Progenitor cell of endocrine pancreas (in vitro differentiated cells): Measurements from ENCODE around the gene RAI14. TPM values are rescaled to one million over a fixed set of nuclear protein-coding genes. Genes with fewer than 3 reads are reported as not detected.
"Not testable (repeated sequence)": the region's sequence is repeated elsewhere in the genome, so short reads cannot be mapped to it uniquely, and the experiment has no call there.

Source experiments
- DNase-seq: peaks from one replicate; pipeline ENCODE4 v3.0.0; 2021; ENCODE audit warnings: low spot score; ENCODE audit not compliant: unreplicated experiment
- H3K27ac Mint-ChIP-seq: 2 replicates; pipeline ENCODE4 v1.8.0; 2021; ENCODE audit warnings: mild to moderate bottlenecking, moderate library complexity, mixed read lengths
- H3K27me3 Mint-ChIP-seq: 2 replicates; pipeline ENCODE4 v1.8.0; 2021; ENCODE audit warnings: mixed read lengths
- H3K36me3 Mint-ChIP-seq: 2 replicates; pipeline ENCODE4 v1.8.0; 2022; ENCODE audit warnings: mixed read lengths; ENCODE audit not compliant: insufficient read depth
- H3K4me1 Mint-ChIP-seq: 2 replicates; pipeline ENCODE4 v1.8.0; 2021; ENCODE audit warnings: low read depth, mixed read lengths
- H3K4me3 Mint-ChIP-seq: 2 replicates; pipeline ENCODE4 v1.8.0; 2021; ENCODE audit warnings: low read depth, mild to moderate bottlenecking, moderate library complexity, mixed read lengths
- H3K9me3 Mint-ChIP-seq: 2 replicates; pipeline ENCODE4 v1.8.0; 2021; ENCODE audit warnings: low read depth, mixed read lengths
- total RNA-seq: library from RNA; stranded (reverse); gene quantifications from 2 replicates; pipeline ENCODE4 v1.2.1, GENCODE V29; 2021
- TF ChIP-seq, protein P1 (sequence below): fragments of 200-600 bp; sonication (generic); IDR thresholded peaks from one replicate; pipeline ENCODE4 v1.5.0; 2021; ENCODE audit warnings: antibody characterized with exemption, mild to moderate bottlenecking; ENCODE audit not compliant: unreplicated experiment

RAI14 gene
- total RNA-seq, 1 donor from 2014 or later: 121 TPM

DNA sequence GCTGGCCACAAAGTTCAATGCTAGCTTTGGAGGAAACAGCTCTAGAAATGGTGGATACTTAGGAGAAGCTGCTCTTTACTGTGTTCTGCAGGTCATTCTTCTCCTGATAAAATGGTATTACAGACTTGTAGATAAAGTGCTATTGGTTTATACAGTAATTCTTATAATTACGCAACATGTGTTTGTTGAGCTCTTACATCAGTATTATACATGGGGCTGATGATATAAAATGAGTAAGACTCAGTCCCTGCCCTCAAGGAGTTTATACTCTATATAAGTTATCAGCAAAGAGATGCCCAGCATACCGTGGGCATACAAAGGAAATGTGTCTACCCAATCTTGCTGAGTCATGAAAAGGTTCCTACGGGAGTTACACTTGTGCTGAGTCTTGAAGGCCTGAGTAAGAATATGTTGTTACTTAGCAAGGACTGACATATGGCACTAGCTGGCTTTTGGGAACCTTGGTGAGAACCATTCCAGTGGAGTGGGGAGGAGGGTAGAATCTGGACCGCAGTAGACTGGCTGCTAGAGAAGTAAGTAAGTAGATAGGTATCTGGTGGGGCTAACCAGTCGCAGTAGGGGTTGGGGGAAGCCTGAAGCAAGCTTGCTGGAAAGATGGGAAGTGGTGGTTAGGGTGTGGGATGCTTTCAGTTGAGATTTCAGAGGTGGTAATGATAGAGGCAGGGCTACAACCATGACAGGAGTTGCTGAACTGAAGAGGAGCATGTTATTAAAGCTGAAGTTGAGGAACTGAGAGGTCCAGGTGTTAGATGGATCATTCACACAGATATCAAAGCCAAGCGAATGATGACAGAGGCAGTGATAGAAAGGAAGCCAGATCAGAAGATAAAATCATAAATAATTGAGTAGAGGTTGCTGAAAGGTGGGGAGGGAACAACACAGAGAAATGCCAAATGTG, 171.7 kb downstream of the RAI14 start:
- TF ChIP-seq, protein P1, sequence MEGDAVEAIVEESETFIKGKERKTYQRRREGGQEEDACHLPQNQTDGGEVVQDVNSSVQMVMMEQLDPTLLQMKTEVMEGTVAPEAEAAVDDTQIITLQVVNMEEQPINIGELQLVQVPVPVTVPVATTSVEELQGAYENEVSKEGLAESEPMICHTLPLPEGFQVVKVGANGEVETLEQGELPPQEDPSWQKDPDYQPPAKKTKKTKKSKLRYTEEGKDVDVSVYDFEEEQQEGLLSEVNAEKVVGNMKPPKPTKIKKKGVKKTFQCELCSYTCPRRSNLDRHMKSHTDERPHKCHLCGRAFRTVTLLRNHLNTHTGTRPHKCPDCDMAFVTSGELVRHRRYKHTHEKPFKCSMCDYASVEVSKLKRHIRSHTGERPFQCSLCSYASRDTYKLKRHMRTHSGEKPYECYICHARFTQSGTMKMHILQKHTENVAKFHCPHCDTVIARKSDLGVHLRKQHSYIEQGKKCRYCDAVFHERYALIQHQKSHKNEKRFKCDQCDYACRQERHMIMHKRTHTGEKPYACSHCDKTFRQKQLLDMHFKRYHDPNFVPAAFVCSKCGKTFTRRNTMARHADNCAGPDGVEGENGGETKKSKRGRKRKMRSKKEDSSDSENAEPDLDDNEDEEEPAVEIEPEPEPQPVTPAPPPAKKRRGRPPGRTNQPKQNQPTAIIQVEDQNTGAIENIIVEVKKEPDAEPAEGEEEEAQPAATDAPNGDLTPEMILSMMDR: no peak
- H3K9me3 Mint-ChIP-seq: no peaks in the 10 kb centered on the region

DNA sequence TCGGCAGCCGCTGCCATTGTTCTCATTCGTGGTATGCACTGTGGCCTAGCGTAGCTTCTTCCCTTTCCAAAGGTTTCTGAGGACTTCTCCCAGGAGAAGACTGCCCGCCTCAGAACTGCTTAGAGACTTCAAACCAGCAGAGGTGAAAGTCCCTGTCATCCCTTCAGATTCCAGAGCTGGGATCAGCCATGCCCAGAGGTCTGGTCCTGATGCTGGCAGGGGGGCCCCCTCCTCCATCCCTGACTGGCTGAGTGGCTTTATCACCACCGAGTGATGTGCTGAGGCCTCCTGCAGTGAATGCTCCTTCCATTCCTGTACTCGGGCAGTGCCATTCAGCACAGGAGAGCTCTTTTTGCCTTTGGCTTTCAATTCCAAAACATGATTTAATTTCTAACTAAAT, 174.7 kb downstream of the RAI14 start:
- H3K27me3 Mint-ChIP-seq: not testable (repeated sequence)

More for the DNA sequence above, 171.7 kb downstream of the RAI14 start:
- H3K36me3 Mint-ChIP-seq: peaks cover 54% of the 10 kb centered on the region
- H3K27me3 Mint-ChIP-seq: no peaks in the 10 kb centered on the region
- H3K4me1 Mint-ChIP-seq: no peaks in the 10 kb centered on the region
- no peak for DNase-seq
- no peak overlapping the region for H3K4me3 Mint-ChIP-seq
- peak overlapping the region; percentile 12 for H3K27ac Mint-ChIP-seq

DNA sequence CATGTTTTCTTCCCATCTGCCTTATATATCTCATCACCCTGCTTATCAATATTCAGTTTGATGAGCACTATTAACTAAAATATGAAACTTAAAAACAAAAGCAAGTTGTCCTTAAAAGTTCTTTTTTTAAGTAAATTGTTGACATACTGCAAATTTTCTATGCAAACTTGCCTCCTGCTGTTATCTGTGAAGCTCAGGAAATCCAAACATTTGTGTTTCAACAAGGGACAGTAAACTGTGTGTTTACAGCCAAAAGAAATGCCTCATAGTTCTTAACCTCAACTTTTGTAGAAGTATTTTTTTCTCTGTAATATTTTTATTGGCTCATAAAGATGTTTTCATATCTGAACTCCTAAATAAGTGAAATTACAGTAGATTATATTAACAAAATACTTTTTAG, 175.2 kb downstream of the RAI14 start:
- H3K27ac Mint-ChIP-seq: no peak overlapping the region
- DNase-seq: no peak
- TF ChIP-seq, protein P1: no peak
- H3K4me3 Mint-ChIP-seq: no peak overlapping the region
- no peaks in the 10 kb centered on the region for H3K27me3 Mint-ChIP-seq
- no peaks in the 10 kb centered on the region for H3K9me3 Mint-ChIP-seq
- H3K4me1 Mint-ChIP-seq: no peaks in the 10 kb centered on the region
- H3K36me3 Mint-ChIP-seq: peaks cover 36% of the 10 kb centered on the region

More for the DNA sequence above, 174.7 kb downstream of the RAI14 start:
- H3K36me3 Mint-ChIP-seq: peaks cover 37% of the 10 kb centered on the region
- H3K4me3 Mint-ChIP-seq, H3K9me3 Mint-ChIP-seq, H3K4me1 Mint-ChIP-seq, DNase-seq, H3K27ac Mint-ChIP-seq: not testable (repeated sequence)

DNA sequence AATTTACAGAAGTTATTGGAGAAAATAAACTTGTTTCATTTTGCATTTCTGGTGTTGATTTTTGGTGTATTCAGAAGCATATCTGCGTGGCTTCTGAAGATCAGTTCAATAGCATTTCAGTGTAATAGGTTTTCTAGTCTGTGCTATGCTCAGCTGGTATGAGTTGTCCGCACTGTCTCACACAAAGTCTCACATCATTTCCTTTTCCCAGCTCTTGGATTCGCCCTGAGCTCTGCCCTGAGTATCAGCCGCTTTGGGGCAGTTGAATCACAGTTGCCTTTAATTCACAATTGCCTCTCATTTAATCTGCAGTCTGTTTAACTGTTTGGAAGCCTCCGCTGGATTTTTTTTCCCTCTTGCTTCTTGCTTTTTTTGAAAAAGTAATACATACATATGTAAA, 176.4 kb downstream of the RAI14 start:
- Mint-ChIP-seq H3K27ac (peak overlapping the region; percentile 66), H3K4me1 (no peaks in the 10 kb centered on the region), H3K36me3 (peaks cover 24% of the 10 kb centered on the region), H3K9me3 (no peaks in the 10 kb centered on the region), H3K27me3 (no peaks in the 10 kb centered on the region), H3K4me3 (no peak overlapping the region)
- TF ChIP-seq, protein P1: no peak
- no peak for DNase-seq

DNA sequence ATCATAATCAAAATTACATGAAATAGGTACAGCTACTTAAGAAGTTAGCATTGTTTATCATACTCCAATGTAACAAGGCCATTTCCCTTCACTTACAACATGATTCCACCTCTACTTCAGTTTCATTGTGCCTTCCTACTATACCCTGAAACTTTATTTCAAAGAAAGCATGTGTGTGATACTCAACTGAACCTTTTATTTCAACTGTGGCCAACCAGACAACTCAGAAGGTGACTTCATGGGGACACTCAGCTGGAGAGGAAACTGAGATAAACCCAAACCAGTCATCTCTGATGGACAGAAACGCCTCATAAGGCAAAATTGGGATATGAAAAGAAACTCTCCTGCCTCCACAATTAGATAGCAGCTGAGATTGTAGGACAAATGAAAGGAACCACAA, 177.0 kb downstream of the RAI14 start:
- no peak for DNase-seq
- H3K27ac Mint-ChIP-seq: no peak overlapping the region
- no peak overlapping the region for H3K4me3 Mint-ChIP-seq
- peaks cover 3% of the 10 kb centered on the region for H3K4me1 Mint-ChIP-seq
- TF ChIP-seq, protein P1: no peak
- H3K27me3 Mint-ChIP-seq: no peaks in the 10 kb centered on the region
- H3K9me3 Mint-ChIP-seq: no peaks in the 10 kb centered on the region
- H3K36me3 Mint-ChIP-seq: peaks cover 19% of the 10 kb centered on the region
